GM13976 (cell line): ENCODE measurements around the gene PLCB1.

Experiments
- DNase-seq: peaks from one replicate; pipeline ENCODE4 v3.0.0; 2012; ENCODE audit warnings: low spot score
- CTCF ChIP-seq: IDR thresholded peaks from 2 replicates; pipeline ENCODE4 v1.5.1; 2012; ENCODE audit warnings: borderline replicate concordance, mild to moderate bottlenecking; ENCODE audit not compliant: insufficient read depth; ENCODE audit errors: extremely low read depth, missing control alignments, control extremely low read depth
- in situ Hi-C: fragments of 300-500 bp; cut with MboI; formaldehyde crosslinking; loops from one replicate; pipeline ENCODE4 v1.12.0; 2022; ENCODE audit warnings: low sequenced_read_pairs, mixed read lengths, inconsistent platforms; ENCODE audit not compliant: unreplicated experiment

Gene PLCB1

GRCh38 chr20:8423482-8423881 lies 291.4 kb downstream of the PLCB1 start:
- in situ Hi-C loops: no loop called here
- TF ChIP-seq CTCF: no peak
- DNase-seq: no peak

GRCh38 chr20:8424010-8424409 lies 291.9 kb downstream of the PLCB1 start:
- TF ChIP-seq CTCF: no peak
- DNase-seq: no peak
- in situ Hi-C loops: no loop called here

DNA sequence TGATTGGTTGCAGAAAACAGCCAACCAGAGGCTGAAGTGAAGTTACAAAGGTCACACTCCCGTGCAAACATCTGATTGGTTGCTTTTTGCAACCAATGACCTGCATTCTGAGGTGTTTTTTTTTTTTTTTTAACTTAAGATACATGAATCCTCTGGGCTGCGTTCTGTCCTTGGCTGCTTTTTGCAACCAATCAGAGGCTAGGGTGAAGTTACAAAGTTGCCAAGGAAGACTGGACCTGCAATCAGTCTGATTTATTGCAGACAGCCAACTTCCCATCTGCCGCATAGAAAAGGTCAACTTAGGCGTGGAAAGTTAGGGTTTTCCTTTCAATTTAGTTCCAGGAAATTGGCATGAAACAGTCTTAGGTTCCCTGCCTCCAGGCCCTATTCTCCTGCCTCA lies 292.9 kb downstream of the PLCB1 start:
- TF ChIP-seq CTCF: no peak
- no peak for DNase-seq
- in situ Hi-C loops: no loop called here

DNA sequence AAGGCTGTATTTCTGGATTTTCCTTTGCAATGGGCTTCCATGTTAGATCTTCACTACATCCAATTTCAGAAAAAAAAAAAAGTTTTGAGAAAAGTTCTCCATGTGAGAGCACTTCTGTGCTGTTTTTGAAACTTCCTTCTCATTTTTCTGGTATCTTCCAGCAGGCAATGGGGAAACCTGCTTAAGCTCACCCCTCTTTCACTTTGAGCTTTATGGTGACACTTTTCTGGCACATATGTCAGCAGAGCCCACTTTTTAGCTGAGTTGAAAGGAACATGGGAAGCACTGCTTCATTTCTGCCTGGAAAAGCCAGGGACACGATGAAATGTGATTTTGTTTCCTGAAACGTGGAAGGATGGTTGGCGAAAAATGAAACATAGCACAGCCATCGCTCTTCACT lies 293.7 kb downstream of the PLCB1 start:
- in situ Hi-C loops: no loop called here
- TF ChIP-seq CTCF: no peak
- no peak for DNase-seq

DNA sequence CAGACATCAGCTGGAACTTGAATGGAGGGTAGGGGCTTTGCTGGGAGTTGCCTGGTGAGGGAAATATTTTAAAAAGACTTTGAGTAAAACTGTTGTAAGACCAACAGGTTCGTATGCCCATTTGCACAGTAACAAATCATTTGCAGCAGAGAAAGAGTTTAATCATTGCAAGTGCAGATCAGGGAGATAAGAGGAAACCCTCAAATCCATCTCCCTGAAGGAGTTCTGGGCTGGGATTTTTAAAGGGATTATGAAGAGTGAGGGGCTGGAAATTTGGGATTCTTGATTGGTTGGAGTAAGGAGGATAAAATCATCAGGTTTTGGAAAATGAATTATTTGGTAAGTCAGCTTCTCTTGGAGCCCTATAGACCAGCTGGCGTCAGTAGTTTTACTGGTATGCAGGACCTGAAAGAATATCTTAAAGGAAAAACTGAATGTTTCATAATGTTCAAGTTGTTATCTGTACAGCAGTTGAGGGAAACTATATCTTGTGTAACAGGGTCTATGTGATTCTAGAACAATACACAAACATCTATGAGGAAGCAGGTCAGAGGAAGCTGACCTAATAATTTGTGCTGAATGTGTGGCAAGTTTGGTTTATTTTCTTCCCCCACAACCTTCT lies 295.5 kb downstream of the PLCB1 start:
- no peak for TF ChIP-seq CTCF
- in situ Hi-C loops: no loop called here
- DNase-seq: no peak

- no peak for DNase-seq
- in situ Hi-C loops: no loop called here
- no peak for TF ChIP-seq CTCF
Measured at GRCh38 chr20:8428988-8429387, 296.9 kb downstream of the PLCB1 start.
